ENCODE measurements around the gene SMIM8. TPM values are rescaled to one million over a fixed set of nuclear protein-coding genes. Genes with fewer than 3 reads are reported as not detected.
"Not testable (repeated sequence)": the region's sequence is repeated elsewhere in the genome, so short reads cannot be mapped to it uniquely, and the experiment has no call there.

Gene SMIM8
- total RNA-seq, 1 donor from 2014 or later: 31.7 TPM

DNA sequence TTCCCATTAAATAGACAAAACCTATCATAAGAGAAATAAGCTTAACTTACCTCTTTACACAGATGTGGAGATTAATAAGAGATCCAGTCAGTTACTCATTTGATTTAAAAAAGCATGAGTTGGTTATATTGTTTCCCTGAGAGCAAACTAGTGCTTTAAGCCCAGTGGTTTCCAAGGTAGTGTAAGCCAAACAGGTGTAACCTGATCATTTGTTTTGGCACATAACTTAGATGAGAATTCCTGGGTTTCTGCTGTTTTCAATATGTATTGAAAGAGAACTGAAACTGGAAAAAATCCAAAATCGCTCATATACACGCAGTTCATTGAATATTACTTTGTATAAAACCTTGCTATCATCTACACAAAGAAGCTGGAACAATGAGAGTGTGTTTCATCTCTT, 30.5 kb upstream of the SMIM8 start:
- H3K4me1 Mint-ChIP-seq: no peaks in the 10 kb centered on the region
- no peaks in the 10 kb centered on the region for H3K27me3 Mint-ChIP-seq (ENCODE audit: insufficient read depth, low read depth)
- Histone ChIP-seq H3K4me2 (no peak overlapping the region), H4K20me1 (ENCODE audit: low read depth) (no peaks in the 10 kb centered on the region), H3K36me3 (no peaks in the 10 kb centered on the region), H3F3A (ENCODE audit: low read depth) (no peaks in the 10 kb centered on the region), H3K27ac (no peak overlapping the region), H3K9me3 (ENCODE audit: low read depth) (no peaks in the 10 kb centered on the region), H2AFZ (replicated peaks) (no peak overlapping the region), H3K79me2 (ENCODE audit: low read depth) (no peaks in the 10 kb centered on the region), H3K9ac (no peak overlapping the region), H3K4me3 (no peak overlapping the region), H3K27me3 (no peaks in the 10 kb centered on the region), H3K4me1 (no peaks in the 10 kb centered on the region)
- no peaks in the 10 kb centered on the region for H3K36me3 Mint-ChIP-seq
- H3K4me3 Mint-ChIP-seq: no peak overlapping the region
- DNase-seq (ENCODE audit: low spot score): no peak
- no peaks in the 10 kb centered on the region for H3K9me3 Mint-ChIP-seq
- H3K27ac Mint-ChIP-seq: no peak overlapping the region
- no peak for TF ChIP-seq EZH2 (IDR thresholded peaks at IDR 0.05)
- TF ChIP-seq, protein P1, sequence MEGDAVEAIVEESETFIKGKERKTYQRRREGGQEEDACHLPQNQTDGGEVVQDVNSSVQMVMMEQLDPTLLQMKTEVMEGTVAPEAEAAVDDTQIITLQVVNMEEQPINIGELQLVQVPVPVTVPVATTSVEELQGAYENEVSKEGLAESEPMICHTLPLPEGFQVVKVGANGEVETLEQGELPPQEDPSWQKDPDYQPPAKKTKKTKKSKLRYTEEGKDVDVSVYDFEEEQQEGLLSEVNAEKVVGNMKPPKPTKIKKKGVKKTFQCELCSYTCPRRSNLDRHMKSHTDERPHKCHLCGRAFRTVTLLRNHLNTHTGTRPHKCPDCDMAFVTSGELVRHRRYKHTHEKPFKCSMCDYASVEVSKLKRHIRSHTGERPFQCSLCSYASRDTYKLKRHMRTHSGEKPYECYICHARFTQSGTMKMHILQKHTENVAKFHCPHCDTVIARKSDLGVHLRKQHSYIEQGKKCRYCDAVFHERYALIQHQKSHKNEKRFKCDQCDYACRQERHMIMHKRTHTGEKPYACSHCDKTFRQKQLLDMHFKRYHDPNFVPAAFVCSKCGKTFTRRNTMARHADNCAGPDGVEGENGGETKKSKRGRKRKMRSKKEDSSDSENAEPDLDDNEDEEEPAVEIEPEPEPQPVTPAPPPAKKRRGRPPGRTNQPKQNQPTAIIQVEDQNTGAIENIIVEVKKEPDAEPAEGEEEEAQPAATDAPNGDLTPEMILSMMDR (IDR thresholded peaks at IDR 0.05): no peak

DNA sequence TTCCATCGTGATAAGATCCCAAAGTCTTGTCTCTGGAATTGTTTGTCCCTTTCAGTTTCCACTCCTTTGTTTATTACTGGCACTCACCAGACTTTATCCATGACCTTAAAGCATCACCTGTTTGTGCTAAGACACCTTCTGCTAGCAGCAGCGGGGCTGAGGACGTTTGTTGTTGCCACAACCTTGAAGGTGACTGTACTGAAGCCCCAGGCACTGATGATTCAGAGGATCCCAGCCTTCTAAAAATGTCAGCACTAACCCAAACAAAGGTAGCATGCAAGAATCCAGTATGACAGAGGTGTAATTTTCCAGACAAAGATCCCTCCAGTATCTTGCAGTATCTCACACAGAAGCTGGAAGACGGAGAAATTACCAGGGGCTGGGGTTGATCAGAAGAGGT, 28.9 kb upstream of the SMIM8 start:
- no peak overlapping the region for H3K27ac Mint-ChIP-seq
- DNase-seq (ENCODE audit: low spot score): no peak

GRCh38 chr6:87297119-87297518, 25.3 kb upstream of the SMIM8 start:
- no peaks in the 10 kb centered on the region for H3K36me3 ChIP-seq
- peaks cover 4% of the 10 kb centered on the region for H3K9me3 Mint-ChIP-seq
- no peaks in the 10 kb centered on the region for H3F3A ChIP-seq (ENCODE audit: low read depth)
- no peak for DNase-seq (ENCODE audit: low spot score)
- H3K9me3 ChIP-seq (ENCODE audit: low read depth): no peaks in the 10 kb centered on the region
- no peak overlapping the region for H3K4me2 ChIP-seq
- no peak for TF ChIP-seq EZH2 (IDR thresholded peaks at IDR 0.05)
- TF ChIP-seq, protein P1 (IDR thresholded peaks at IDR 0.05): no peak
- no peak for TF ChIP-seq EZH2phosphoT487 (IDR thresholded peaks at IDR 0.05)
- no peak overlapping the region for H2AFZ ChIP-seq (replicated peaks)
- no peaks in the 10 kb centered on the region for H3K4me1 Mint-ChIP-seq
- no peaks in the 10 kb centered on the region for H3K36me3 Mint-ChIP-seq
- H3K4me1 ChIP-seq: no peaks in the 10 kb centered on the region
- no peaks in the 10 kb centered on the region for H3K27me3 ChIP-seq
- no peaks in the 10 kb centered on the region for H4K20me1 ChIP-seq (ENCODE audit: low read depth)
- no peak overlapping the region for H3K4me3 Mint-ChIP-seq
- H3K27ac Mint-ChIP-seq: no peak overlapping the region
- no peaks in the 10 kb centered on the region for H3K27me3 Mint-ChIP-seq (ENCODE audit: insufficient read depth, low read depth)
- no peaks in the 10 kb centered on the region for H3K79me2 ChIP-seq (ENCODE audit: low read depth)
- no peak overlapping the region for H3K4me3 ChIP-seq
- no peak overlapping the region for H3K9ac ChIP-seq
- H3K27ac ChIP-seq: no peak overlapping the region

More for the DNA sequence above, 28.9 kb upstream of the SMIM8 start:
- Mint-ChIP-seq H3K27me3 (ENCODE audit: insufficient read depth, low read depth) (no peaks in the 10 kb centered on the region), H3K36me3 (no peaks in the 10 kb centered on the region), H3K4me1 (no peaks in the 10 kb centered on the region), H3K4me3 (no peak overlapping the region), H3K9me3 (no peaks in the 10 kb centered on the region)
- H3K4me1 ChIP-seq: no peaks in the 10 kb centered on the region
- TF ChIP-seq EZH2 (IDR thresholded peaks at IDR 0.05): no peak
- TF ChIP-seq, protein P1 (IDR thresholded peaks at IDR 0.05): no peak
- TF ChIP-seq EZH2phosphoT487 (IDR thresholded peaks at IDR 0.05): no peak
- H3K36me3 ChIP-seq: no peaks in the 10 kb centered on the region
- H3K9ac ChIP-seq: no peak overlapping the region
- no peak overlapping the region for H3K4me2 ChIP-seq
- no peaks in the 10 kb centered on the region for H3K79me2 ChIP-seq (ENCODE audit: low read depth)
- H3K4me3 ChIP-seq: no peak overlapping the region
- no peak overlapping the region for H2AFZ ChIP-seq (replicated peaks)
- H3K27me3 ChIP-seq: no peaks in the 10 kb centered on the region
- H3F3A ChIP-seq (ENCODE audit: low read depth): no peaks in the 10 kb centered on the region
- H3K27ac ChIP-seq: no peak overlapping the region
- H3K9me3 ChIP-seq (ENCODE audit: low read depth): no peaks in the 10 kb centered on the region
- no peaks in the 10 kb centered on the region for H4K20me1 ChIP-seq (ENCODE audit: low read depth)

DNA sequence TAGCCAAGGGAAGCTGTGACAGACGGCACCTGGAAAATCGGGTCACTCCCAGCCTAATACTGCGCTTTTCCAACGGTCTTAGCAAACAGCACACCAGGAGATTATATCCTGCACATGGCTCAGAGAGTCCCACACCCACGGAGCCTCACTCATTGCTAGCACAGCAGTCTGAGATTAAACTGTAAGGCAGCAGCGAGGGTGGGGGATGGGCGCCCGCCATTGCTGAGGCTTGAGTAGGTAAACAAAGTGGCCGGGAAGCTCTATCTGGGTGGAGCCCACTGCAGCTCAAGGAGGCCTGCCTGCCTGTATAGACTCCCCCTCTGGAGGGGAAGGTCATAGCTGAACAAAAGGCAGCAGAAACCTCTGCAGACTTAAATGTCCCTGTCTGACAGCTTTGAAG, 21.1 kb upstream of the SMIM8 start:
- not testable (repeated sequence) for H3K4me3 Mint-ChIP-seq; H3K27me3 Mint-ChIP-seq (ENCODE audit: insufficient read depth, low read depth); H3K36me3 ChIP-seq; H4K20me1 ChIP-seq (ENCODE audit: low read depth); H3K27ac ChIP-seq; H3K27me3 ChIP-seq; H3K4me3 ChIP-seq; H3K4me1 Mint-ChIP-seq; H3K27ac Mint-ChIP-seq; H3K9me3 ChIP-seq (ENCODE audit: low read depth); H3F3A ChIP-seq (ENCODE audit: low read depth); DNase-seq (ENCODE audit: low spot score); H3K4me2 ChIP-seq; H2AFZ ChIP-seq (replicated peaks); H3K79me2 ChIP-seq (ENCODE audit: low read depth); H3K4me1 ChIP-seq; H3K36me3 Mint-ChIP-seq; H3K9ac ChIP-seq
- peaks cover 13% of the 10 kb centered on the region for H3K9me3 Mint-ChIP-seq

Data from neural progenitor cell (in vitro differentiated cells).